Measurements from ENCODE around the gene CARD8. TPM values are rescaled to one million over a fixed set of nuclear protein-coding genes. Genes with fewer than 3 reads are reported as not detected.

CARD8 gene
- total and polyA plus RNA-seq, 2 of the 8 experiments (the other 6 are each of a cell fraction or from before 2014, with no cell fraction given) = 8.9 to 24.4 TPM

DNA sequence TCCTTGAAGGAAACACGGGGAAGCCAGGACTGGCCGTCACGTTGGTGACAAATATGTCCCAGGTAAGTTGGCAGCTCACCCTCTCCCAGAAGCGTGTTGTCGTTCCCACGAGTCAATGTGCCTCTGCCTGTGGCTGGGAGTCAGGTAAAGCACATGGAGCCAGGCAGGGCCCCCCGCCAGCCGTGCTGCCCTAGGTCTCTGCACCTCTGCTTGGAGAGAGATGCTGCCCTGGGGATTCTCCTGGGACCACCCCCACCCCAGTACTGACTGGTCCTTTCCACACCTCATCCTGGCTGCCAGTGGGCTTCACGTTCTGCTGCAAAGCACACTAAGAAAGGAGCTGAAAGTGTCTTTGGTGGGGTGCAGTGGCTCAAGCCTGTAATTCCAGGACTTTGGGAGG, 24.0 kb upstream of the CARD8 start:
- H2BK120ac ChIP-seq (replicated peaks; ENCODE audit: low read depth, low read length) = no peak overlapping the region
- no peaks in the 10 kb centered on the region for H3K27me3 ChIP-seq (replicated peaks in 1 of 4; ENCODE audit: control insufficient read depth in 3 of 4, extremely low read depth in 1 of 4, insufficient read depth in 3 of 4, low read length in 3 of 4)
- H3K14ac ChIP-seq (ENCODE audit: insufficient read length) = no peak overlapping the region
- no peak overlapping the region for H4K8ac ChIP-seq (ENCODE audit: extremely low read depth, insufficient read depth, low read length)
- H3K9ac ChIP-seq (replicated peaks in 1 of 4; ENCODE audit: extremely low read depth in 1 of 4, low read depth in 3 of 4, low read length in 3 of 4) = no peak overlapping the region
- H2AK5ac ChIP-seq (ENCODE audit: low read depth, low read length) = no peak overlapping the region
- peaks cover 0 to 21% of the 10 kb centered on the region in 2 experiments; a peak in 2 of 4 replicates for H3K79me2 ChIP-seq (ENCODE audit: control insufficient read depth in 1 of 2, insufficient read depth in 2 of 2, low read length in 2 of 2)
- no peak overlapping the region for H2BK15ac ChIP-seq (ENCODE audit: low read length)
- H2BK5ac ChIP-seq (ENCODE audit: low read depth, low read length) = no peak overlapping the region
- H2AFZ ChIP-seq (ENCODE audit: low read length) = no peak overlapping the region
- WGBS, 2 experiments (ENCODE audit: extremely low coverage in 1 of 2, insufficient coverage in 1 of 2, insufficient read length in 1 of 2, insufficient replicate concordance in 2 of 2, low coverage in 1 of 2, low lambda C conversion rate in 2 of 2, missing lambda C conversion rate in 1 of 2) = 95% methylated on average over 9 of the region's 9 CpGs; no CpG with 5 or more reads in 1 of the 2 experiments
- FAIRE-seq (no peak), DNase-seq (ENCODE audit: low read depth in 1 of 2, low spot score in 2 of 2) (no peak)
- no peak overlapping the region for H3K4me3 ChIP-seq (ENCODE audit: extremely low read depth in 1 of 4, insufficient read depth in 2 of 4, low read depth in 3 of 4, low read length in 4 of 4)
- peaks cover 0 to 5% of the 10 kb centered on the region in 2 experiments for H4K20me1 ChIP-seq (replicated peaks in 1 of 2; ENCODE audit: control insufficient read depth in 1 of 2, insufficient read depth in 2 of 2, low read length in 2 of 2)
- H3K18ac ChIP-seq (ENCODE audit: extremely low read depth, low read length) = no peak overlapping the region
- no peak overlapping the region for H2BK20ac ChIP-seq (ENCODE audit: low read length)
- no peak overlapping the region for H4K5ac ChIP-seq (ENCODE audit: insufficient read length, low read depth, low read length)
- no peak overlapping the region for H3K4me2 ChIP-seq (ENCODE audit: insufficient read depth in 1 of 2, low read depth in 2 of 2, low read length in 2 of 2)
- no peak overlapping the region for H4K91ac ChIP-seq (replicated peaks; ENCODE audit: insufficient read length, low read length)
- peaks cover 14 to 44% (median 31%) of the 10 kb centered on the region in 4 experiments for H3K36me3 ChIP-seq (ENCODE audit: control insufficient read depth in 2 of 4, insufficient read depth in 4 of 4, low read length in 3 of 4)
- no peak overlapping the region for H3K4ac ChIP-seq (replicated peaks; ENCODE audit: insufficient read length, low read depth, low read length)
- ChIA-PET CTCF (ENCODE audit: partially characterized antibody) (interaction anchor here (0.9 to 17.9 kb wide), 6 partner anchors 9 to 19 kb away, joined by 3 to 212 read pairs (median 3); no protein-coding TSS in a partner anchor), POLR2A (ENCODE audit: partially characterized antibody) (interaction anchor here (1.4 to 3.6 kb wide), 2 partner anchors 8 to 10 kb away, joined by 3 to 18 read pairs; no protein-coding TSS in a partner anchor)
- no peak overlapping the region; the same call in 1 of the 2 replicates for H2BK12ac ChIP-seq (ENCODE audit: low read depth, low read length)
- H3K9me3 ChIP-seq (ENCODE audit: insufficient read depth in 2 of 2, low read depth in 1 of 2, low read length in 1 of 2) = no peaks in the 10 kb centered on the region
- H3K4me1 ChIP-seq (replicated peaks in 1 of 4; ENCODE audit: control insufficient read depth in 3 of 4, insufficient read depth in 4 of 4, low read length in 3 of 4) = no peaks in the 10 kb centered on the region
- H3K79me1 ChIP-seq (ENCODE audit: low read depth, low read length) = peaks cover 1% of the 10 kb centered on the region; the same call in 1 of the 2 replicates
- H3K23me2 ChIP-seq (ENCODE audit: low read depth, low read length) = no peaks in the 10 kb centered on the region; the same call in 1 of the 2 replicates
- H3K23ac ChIP-seq (ENCODE audit: insufficient read length) = no peak overlapping the region
- H3K56ac ChIP-seq (replicated peaks; ENCODE audit: insufficient read length, low read depth, low read length) = no peak overlapping the region
- no peak for TF ChIP-seq CTBP2 (IDR thresholded peaks at IDR 0.05; ENCODE audit: borderline replicate concordance, insufficient read depth, insufficient read length, low read length)
- TF ChIP-seq JUND (IDR thresholded peaks at IDR 0.05; ENCODE audit: low read length) = no peak
- TF ChIP-seq POLR2A (IDR thresholded peaks at IDR 0.05; ENCODE audit: control extremely low read depth in 1 of 2, low read depth in 2 of 2, low read length in 2 of 2) = no peak
- TF ChIP-seq ASH2L (IDR thresholded peaks at IDR 0.05; ENCODE audit: low read length) = no peak
- TF ChIP-seq GTF2F1 (IDR thresholded peaks at IDR 0.05; ENCODE audit: borderline replicate concordance, low read depth, low read length) = no peak
- no peak for TF ChIP-seq CREB1 (IDR thresholded peaks at IDR 0.05)
- TF ChIP-seq TAF1 (IDR thresholded peaks at IDR 0.05; ENCODE audit: low read depth, low read length) = no peak
- no peak overlapping the region for H3K27ac ChIP-seq (ENCODE audit: low read depth, low read length)

All from H1 (cell line).